ENCODE results near the gene MAP2K1.
"Not testable (repeated sequence)": the region's sequence is repeated elsewhere in the genome, so short reads cannot be mapped to it uniquely, and the experiment has no call there.

MAP2K1 gene

GRCh38 chr15:66386204-66387123 is at the start of gene MAP2K1:
Gene MAP2K1 (plus strand): TSS chr15:66386912. CDS start chr15:66387348, 436 bp downstream.
- H3K27me3 ChIP-seq: no peaks in the 10 kb centered on the region
- intact Hi-C loops (cut with DNase I; ENCODE audit: low total_unique reads): no loop called here
- DNase-seq: peak; percentile 97 to 99

GRCh38 chr15:66348530-66348929 is 38.2 kb upstream of the MAP2K1 start:
- H3K9me3 ChIP-seq; H3K27ac ChIP-seq; intact Hi-C loops (cut with DNase I; ENCODE audit: low total_unique reads); H3K27me3 ChIP-seq; H3K4me3 ChIP-seq; H3K4me1 ChIP-seq; DNase-seq: not testable (repeated sequence)
- H3K36me3 ChIP-seq: peaks cover 7 to 59% (median 30%) of the 10 kb centered on the region in 3 donors

More at GRCh38 chr15:66386204-66387123, at the start of gene MAP2K1:
- Histone ChIP-seq H3K36me3 (no peaks in the 10 kb centered on the region), H3K4me1 (peaks cover 0 to 41% (median 21%) of the 10 kb centered on the region in 4 donors), H3K9me3 (no peaks in the 10 kb centered on the region), H3K27ac (peak within 1 kb of the TSS; percentile 94 to 96), H3K4me3 (peak within 1 kb of the TSS; percentile 78 to 94)
- TF ChIP-seq, protein P1, sequence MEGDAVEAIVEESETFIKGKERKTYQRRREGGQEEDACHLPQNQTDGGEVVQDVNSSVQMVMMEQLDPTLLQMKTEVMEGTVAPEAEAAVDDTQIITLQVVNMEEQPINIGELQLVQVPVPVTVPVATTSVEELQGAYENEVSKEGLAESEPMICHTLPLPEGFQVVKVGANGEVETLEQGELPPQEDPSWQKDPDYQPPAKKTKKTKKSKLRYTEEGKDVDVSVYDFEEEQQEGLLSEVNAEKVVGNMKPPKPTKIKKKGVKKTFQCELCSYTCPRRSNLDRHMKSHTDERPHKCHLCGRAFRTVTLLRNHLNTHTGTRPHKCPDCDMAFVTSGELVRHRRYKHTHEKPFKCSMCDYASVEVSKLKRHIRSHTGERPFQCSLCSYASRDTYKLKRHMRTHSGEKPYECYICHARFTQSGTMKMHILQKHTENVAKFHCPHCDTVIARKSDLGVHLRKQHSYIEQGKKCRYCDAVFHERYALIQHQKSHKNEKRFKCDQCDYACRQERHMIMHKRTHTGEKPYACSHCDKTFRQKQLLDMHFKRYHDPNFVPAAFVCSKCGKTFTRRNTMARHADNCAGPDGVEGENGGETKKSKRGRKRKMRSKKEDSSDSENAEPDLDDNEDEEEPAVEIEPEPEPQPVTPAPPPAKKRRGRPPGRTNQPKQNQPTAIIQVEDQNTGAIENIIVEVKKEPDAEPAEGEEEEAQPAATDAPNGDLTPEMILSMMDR (IDR thresholded peaks at IDR 0.05): peak; percentile 58 to 70

DNA sequence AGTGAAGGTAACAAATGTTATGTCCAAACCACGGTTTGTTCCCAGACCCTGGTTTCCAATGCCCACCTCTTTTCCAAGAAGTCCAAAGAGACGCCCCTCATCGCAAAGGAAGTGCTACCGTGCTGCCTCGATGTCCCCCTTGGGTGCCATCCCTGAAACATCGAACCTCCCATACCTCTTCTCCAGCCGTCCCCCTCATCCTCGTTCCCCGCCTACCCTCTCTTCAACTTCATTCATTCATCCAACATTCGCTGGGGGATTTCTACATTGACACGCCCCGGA is 30.7 kb upstream of the MAP2K1 start:
- Histone ChIP-seq H3K27me3 (no peaks in the 10 kb centered on the region), H3K4me3 (peak overlapping the region; percentile 56 to 67), H3K27ac (peak overlapping the region; percentile 69 to 74), H3K9me3 (no peaks in the 10 kb centered on the region), H3K36me3 (peaks cover 0 to 16% (median 8%) of the 10 kb centered on the region in 3 donors), H3K4me1 (peaks cover 0 to 4% (median 0%) of the 10 kb centered on the region in 4 donors)
- DNase-seq: no peak
- intact Hi-C loops (cut with DNase I; ENCODE audit: low total_unique reads): no loop called here
- TF ChIP-seq, protein P1 (IDR thresholded peaks at IDR 0.05): no peak

DNA sequence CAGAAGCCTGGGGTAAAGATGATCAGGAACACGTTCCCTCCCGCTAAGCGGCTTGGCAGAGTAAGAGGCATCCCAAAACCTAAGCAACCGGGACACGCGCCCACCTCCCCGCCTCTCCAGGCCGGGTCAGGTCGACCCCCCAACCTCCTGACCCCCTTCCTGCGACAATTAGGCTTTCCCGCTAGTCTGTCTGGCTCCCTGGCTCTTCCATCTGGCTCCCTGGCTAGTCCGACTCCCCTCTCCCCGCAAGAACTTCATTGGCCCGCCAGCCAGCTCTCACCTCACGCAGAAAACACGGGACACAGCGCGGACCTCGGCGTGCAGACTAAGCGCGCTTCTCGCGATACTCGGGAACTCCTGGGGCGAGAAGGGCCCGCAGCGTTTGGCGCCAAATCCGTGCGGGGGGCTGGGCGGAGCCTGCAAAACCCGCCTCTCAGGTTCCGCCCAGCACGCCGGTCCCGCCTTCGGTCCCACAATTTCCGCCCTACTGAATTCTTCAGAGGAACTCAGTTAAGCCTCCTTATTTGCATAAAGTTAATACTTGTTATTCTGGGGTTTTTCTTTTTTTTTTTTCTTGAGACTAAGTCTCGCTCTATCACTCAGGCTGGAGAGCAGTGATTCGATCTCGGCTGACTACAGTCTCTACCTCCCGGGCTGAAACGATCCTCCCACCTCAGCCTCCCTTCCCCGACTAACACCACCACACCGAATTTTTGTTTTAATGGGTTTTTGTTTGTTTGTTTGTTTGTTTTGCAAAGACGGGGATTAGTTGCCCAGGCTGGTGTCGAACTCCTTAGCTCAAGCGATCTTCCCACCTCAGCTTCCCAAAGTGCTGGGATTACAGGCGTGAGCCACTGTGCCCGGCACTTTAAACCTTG is 30.1 kb upstream of the MAP2K1 start, which contains the start of gene TIPIN:
Gene TIPIN (minus strand): TSS at position 327 of the 878 bp plus-strand sequence. CDS start 3,738 bp downstream, outside the sequence.
- Histone ChIP-seq H3K27me3 (no peaks in the 10 kb centered on the region), H3K4me3 (peak within 1 kb of the TSS; percentile 56 to 67), H3K9me3 (no peaks in the 10 kb centered on the region), H3K27ac (peak within 1 kb of the TSS; percentile 69 to 74), H3K36me3 (peaks cover 0 to 12% (median 8%) of the 10 kb centered on the region in 3 donors), H3K4me1 (peaks cover 0 to 4% (median 0%) of the 10 kb centered on the region in 4 donors)
- DNase-seq: peak; percentile 93 to 97
- TF ChIP-seq, protein P1 (IDR thresholded peaks at IDR 0.05): no peak
- intact Hi-C loops (cut with DNase I; ENCODE audit: low total_unique reads): no loop called here

GRCh38 chr15:66359740-66360139 is 27.0 kb upstream of the MAP2K1 start:
- intact Hi-C loops (cut with DNase I; ENCODE audit: low total_unique reads): no loop called here
- no peak overlapping the region for H3K27ac ChIP-seq

GRCh38 chr15:66361745-66362460 is 24.8 kb upstream of the MAP2K1 start:
- H3K4me1 ChIP-seq; H3K36me3 ChIP-seq; H3K27ac ChIP-seq; H3K4me3 ChIP-seq; H3K27me3 ChIP-seq; DNase-seq; H3K9me3 ChIP-seq; intact Hi-C loops (cut with DNase I; ENCODE audit: low total_unique reads): not testable (repeated sequence)

More at GRCh38 chr15:66359740-66360139, 27.0 kb upstream of the MAP2K1 start:
- DNase-seq: no peak
- Histone ChIP-seq H3K4me3 (no peak overlapping the region), H3K36me3 (no peaks in the 10 kb centered on the region), H3K9me3 (no peaks in the 10 kb centered on the region), H3K4me1 (peaks cover 0 to 4% (median 0%) of the 10 kb centered on the region in 4 donors), H3K27me3 (no peaks in the 10 kb centered on the region)
- TF ChIP-seq, protein P1 (IDR thresholded peaks at IDR 0.05): no peak
